SK-MEL-5 (cell line): ENCODE results near the gene C4orf33. TPM values are rescaled to one million over a fixed set of nuclear protein-coding genes. Genes with fewer than 3 reads are reported as not detected.
A peak's percentile ranks its signal among the peaks of the same experiment; 100 is the strongest.
"Not testable (repeated sequence)": the region's sequence is repeated elsewhere in the genome, so short reads cannot be mapped to it uniquely, and the experiment has no call there.

Source experiments
- DNase-seq: peaks from one replicate; pipeline ENCODE4 v3.0.0-alpha.2; 2016; ENCODE audit warnings: low read depth, low spot score
- in situ Hi-C: cut with HindIII; loops from 2 replicates; pipeline ENCODE4 v1.10.0; 2016; ENCODE audit warnings: low sequenced_read_pairs, high pct_unique_total_duplicates, low pct_unique_long_range_greater_than_20kb
- total RNA-seq: library from RNA; depleted of rRNA; stranded (reverse); fragments of >200 nt; shearing (Covaris generic); gene quantifications from 2 replicates; pipeline ENCODE4 v1.2.3, GENCODE V29; 2014

Gene C4orf33
- total RNA-seq, 1 experiment from 2014 or later: 10.1 TPM

DNA sequence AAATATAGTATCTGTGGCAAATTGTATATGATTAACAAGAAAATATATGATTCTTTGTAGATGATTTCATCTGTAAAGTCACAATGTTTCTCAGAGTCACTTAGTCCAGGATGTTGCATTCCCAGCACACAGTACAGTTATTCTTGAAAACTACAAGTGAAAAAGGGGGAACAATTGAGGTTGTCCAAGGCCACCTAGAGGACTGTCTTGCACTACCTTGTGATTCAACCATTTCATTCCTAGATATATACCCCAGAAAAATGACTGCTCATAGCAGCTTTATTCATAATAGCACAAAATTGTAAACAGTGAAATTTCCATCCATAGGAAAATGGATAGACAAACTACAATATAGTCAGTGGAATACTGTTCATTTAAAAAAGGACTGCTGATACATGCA, 16.0 kb downstream of the C4orf33 start:
- in situ Hi-C loops: no loop called here
- no peak for DNase-seq

DNA sequence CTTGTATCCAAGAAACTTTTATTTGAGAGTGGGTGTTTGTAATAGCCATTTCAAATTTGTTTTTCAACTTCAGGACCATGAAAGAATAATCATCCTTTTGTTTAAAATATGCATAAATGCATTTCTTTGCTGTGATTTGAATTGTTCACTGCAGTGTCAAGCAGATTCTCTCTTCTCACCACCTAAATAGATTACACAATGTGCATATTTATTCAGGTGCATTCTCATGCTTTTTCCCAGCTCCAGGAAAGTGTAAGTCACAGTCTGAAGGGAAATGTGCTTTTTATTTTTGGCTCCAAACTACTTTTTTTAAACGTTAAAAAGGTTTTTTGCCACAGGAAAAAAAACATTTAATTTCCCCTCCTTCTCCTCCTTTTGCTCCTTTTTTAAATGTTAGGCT, 17.5 kb downstream of the C4orf33 start:
- DNase-seq: no peak
- in situ Hi-C loops: no loop called here

DNA sequence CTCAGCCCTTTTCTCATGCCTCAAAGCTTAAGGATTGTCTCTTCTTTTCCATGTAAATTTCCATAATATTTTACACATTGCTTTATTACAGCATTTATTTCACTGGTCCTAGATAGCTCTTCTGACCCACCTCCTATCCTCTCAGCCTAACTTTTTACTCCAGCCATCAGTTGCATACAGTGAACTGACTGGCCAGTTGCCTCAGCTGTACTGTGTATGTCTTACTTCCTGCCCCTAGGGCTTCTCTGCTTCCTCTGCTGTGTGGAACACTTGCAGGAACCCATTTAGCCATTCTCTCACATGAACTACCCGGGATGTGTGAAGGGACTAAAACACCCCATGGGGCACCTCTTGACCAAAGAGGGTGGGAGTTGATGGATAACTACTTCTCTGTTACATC, 18.0 kb downstream of the C4orf33 start:
- peak; percentile 7 for DNase-seq
- in situ Hi-C loops: no loop called here

DNA sequence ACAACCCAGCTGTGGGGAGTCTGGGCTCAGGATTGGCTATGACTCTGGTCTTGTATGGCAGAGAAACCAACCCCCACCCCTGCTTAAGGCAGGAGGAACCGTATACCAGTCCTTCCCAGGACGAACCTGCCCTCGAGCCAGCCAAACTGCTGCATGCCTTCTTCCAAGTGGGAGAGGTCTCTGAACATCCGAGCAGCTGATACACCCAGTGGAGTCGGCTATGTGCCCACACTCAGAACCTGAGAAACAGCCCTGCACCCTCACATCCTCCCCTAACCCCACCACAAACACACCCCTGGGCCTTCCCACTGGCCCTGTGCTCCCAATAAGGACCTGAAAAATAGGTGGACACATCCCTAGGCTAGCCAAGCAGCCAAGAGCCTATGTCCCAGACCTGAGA, 21.8 kb downstream of the C4orf33 start:
- DNase-seq: no peak
- in situ Hi-C loops: no loop called here

DNA sequence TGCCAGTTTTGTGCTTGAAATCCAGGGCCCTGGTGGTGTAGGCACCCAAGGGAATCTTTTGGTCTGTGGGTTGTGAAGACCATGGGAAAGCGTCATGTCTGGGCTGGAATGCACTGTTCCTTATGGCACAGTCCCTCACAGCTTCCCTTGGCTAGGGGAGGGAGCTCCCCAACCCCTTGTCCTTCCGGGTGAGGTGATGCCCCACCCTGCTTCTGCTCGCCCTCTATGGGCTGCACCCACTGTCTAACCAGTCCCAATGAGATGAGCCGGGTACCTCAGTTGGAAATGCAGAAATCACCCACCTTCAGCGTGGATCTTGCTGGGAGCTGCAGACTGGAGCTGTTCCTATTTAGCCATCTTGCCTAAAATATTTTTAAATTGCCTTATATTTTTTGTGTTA, 30.7 kb downstream of the C4orf33 start:
- DNase-seq, in situ Hi-C loops: not testable (repeated sequence)

DNA sequence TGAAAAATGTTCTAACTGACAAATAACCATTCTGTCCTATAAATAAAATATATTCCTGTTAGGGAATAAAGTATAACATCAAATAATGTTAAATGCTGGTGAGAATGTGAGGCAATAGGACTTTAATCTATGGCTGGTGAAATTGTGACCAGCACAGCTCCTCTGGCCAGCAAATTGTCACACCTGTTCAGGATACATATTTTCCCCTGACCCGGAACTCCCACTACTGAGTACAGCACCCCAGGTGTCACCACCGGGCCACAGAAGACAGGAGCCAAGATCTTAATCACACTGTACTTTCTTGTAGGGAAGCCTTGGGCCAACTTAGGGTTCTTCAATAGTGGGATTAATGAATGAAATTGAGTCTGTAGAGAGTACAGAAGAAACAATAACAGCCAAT, 33.2 kb downstream of the C4orf33 start:
- in situ Hi-C loops: no loop called here
- DNase-seq: no peak

DNA sequence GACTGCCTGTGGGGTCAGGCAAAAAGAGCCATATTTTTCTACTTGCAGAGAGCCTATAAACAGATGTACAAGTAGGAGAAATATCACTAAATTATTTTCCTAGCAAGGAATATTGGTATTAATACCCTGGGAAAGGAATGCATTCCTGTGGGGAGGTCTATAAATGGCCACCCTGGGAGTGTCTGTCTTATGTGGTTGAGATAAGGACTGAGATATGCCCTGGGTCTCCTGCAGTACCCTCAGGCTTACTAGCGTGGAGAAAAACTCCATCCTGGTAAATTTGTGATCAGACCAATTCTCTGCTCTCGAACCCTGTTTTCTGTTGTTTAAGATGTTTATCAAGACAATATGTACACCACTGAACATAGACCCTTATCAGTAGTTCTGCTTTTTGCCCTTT, 35.4 kb downstream of the C4orf33 start:
- in situ Hi-C loops: no loop called here
- DNase-seq: no peak

DNA sequence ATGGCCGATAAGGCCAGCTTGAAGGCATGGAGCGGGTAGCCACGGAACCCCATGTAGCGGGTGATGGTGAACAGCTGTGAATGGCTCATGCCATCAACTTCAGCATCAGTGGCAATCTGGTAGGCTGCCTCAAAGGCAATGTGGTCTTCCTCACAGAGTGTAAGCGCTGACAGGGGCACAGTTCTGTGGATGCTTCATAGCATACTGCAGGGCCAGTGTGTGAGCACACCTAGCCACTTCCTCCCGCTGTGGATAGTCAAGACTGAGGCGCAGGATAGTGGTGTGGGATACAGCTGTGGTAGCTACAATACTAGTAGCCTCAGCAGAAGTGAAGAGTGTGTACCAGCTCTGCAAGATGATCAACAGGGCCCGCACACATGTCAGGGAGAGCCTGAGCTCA, 40.5 kb downstream of the C4orf33 start:
- DNase-seq: no peak
- in situ Hi-C loops: no loop called here

DNA sequence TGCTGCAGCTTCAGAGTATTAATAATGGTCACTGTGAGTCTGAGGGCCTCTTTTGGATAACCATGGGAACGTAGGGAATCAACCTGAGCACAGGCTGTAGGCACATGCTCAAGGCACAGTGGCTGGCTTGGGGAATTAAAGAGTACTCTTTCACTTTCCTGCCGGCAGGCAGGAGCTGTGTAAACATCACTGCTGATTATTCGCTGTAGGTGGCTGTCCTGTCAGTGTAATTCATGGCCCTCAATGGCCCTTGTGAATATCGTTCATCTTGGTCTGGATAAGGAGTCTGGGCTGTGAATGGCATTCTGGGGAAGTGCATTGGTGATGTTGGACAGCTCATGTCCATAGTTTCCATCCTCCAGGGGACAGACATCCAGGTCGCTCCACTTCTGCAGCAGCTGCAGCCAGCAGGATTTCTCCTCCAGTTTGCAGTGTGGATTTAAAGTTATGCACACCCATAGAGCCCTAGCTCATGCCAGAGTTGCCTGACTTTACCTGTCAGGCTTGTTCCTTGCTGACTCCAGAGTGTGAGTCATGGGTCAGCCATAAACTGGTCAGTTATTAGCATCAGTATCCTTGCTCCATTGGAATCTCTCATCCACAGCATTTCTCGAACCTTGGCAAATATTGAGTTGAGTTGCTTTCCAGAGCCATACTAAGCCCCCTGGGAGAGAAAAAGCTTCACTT, 43.0 kb downstream of the C4orf33 start:
- in situ Hi-C loops: no loop called here
- no peak for DNase-seq

DNA sequence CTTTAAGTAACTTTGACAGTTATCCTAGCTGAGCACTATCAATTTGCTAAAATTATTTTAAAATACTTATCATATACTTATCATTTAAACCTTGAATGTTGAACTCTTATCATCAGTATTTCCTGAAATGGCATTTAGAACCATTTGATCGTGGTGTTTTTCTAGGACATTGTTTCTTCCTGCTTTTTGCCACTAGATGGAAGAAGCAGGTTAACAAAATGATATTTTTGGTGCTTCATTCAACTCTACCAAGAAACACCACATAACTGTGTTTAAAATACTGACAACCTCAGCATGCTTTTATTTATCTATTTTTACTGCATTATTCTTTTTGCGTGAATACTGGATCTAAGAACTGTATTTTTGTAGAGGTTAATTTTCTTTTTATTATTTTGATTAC, 44.6 kb downstream of the C4orf33 start:
- DNase-seq: no peak
- in situ Hi-C loops: no loop called here

DNA sequence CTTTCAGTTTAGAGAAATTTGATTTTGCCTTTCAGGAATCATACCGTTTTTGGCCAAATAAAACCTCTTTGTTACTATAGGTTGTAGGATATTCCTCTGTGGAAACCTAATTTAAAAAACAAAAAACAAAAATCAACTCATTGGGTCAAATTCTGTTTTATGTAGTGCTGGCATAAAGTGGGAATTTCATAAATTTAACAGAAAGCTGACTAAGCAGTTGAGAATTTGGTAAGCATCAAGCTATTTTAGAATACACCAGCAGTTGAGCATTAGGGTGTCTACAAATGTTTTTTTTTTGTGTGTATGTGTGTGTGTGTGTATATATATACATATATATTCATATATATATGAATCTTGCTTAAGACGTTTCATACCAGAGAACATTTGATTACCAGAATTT, 47.4 kb downstream of the C4orf33 start:
- no peak for DNase-seq
- in situ Hi-C loops: no loop called here

DNA sequence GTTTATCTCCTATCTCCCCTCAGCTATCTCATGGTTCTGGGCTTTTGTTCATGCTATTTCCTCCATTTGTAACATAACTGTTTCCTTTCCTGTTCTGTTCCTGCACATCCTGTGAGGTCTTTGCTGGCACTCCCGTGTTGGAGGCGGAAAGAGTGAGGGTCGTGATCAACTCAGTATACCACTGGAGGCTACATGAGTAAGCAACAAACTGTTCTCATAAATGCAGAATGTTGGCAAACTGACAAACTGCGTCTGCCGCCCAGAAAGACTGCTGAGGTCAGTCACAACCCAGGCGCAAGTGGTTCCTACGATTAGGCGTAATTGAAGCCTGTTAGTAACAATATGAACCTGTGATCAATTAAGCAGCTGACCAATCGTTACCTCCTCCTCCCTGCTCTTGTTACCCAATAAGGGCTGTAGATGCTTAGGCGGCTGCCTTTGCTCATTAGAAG, 48.8 kb downstream of the C4orf33 start:
- in situ Hi-C loops: no loop called here
- DNase-seq: no peak

DNA sequence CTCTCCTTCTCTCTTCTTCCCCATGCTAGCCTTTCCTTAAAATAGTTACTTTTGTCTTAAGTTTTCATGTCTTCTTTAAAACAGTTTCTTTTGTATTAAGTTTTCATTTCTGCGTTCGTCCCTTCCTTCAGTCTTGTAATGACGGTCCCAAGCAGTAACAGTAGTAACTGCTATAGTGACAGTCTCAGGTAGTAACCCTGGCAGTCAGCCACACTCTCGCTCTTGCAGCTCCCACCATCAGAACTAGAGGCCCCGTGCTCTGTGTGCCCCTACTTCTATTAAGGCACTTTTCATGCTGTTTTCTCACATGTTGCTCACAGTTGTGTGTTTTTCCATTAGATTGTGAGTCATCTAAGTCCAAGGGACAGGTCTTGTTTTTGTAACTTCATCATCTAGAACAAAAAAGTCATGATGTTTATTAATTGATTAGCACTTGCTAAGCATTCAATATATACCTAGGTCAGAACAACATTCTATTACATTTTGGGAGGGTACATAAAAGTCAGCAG, 49.3 kb downstream of the C4orf33 start:
- in situ Hi-C loops: no loop called here
- DNase-seq: no peak

DNA sequence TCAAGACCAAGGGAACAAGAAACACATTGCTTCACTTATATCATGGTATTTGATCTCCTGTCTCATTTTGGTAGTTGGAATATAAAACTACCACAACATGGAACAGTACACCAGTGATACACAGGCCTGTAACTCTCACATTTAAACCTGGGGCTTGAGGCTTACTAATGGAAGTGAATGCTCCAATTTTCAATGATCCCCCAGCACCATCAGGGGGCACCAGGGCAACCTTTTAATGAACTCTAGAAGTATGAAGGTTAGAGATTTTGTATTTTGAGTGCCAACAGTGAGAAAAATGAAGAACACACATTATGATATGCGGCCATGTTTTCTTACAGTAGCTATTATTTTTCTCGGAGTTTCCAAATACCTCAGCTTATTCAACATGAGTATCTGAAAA, 50.7 kb downstream of the C4orf33 start:
- DNase-seq: no peak
- in situ Hi-C loops: no loop called here

DNA sequence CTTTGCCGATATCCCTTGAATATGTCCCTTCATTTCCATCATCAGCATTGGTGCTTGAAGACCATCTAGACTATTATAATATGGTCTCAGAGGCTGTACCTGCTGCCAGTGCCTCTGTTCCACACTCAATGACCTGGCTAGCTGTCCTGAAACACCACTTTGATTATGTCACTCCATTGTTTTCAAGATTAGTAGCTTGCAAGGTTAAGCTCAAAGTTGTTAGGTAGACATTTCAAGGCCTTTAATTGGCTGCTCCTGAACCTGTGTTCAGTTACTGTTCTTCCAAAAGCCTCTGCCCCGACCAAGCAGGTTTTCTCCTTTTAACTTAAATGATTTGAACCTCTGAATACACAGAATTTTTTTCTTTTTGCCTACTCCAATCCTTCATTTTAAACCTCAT, 52.9 kb downstream of the C4orf33 start:
- in situ Hi-C loops: no loop called here
- no peak for DNase-seq

DNA sequence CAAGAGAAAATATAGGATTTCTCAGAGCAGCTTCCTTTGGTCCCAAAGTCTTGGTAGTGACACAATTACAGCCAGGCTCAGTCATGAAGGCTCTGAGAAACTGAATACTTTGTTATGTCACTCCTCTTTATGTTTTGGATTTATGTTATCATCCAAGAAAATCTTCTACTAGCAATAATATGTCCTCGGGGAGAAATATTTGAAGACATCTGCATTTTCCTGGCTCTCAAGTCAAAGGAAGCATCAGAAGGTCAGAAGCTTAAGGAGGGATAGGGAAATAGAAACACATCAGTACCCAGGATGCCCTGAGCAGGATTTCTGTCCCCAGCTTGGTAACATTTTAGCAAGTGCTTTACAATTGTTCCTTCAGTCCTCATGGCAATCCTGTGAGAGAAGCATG, 54.0 kb downstream of the C4orf33 start:
- no peak for DNase-seq
- in situ Hi-C loops: no loop called here

DNA sequence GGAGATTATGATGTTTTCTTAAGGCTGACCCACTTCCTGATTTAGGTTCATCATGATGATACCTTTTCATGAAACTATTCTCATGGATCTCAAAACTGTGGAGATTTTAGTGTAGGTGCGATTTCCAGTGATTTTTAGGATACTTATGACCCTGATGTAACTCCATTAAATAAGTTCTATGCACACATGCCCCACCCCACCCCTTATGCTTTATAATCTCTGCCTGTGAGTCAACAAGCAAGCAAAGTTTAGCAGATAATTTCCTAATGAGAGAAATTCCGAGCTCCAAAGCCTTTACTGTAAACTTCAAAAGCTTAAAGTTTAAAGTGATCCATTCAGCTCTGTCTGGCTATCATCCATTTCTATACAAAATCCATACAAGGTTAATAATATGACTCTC, 56.4 kb downstream of the C4orf33 start:
- in situ Hi-C loops: no loop called here
- no peak for DNase-seq

DNA sequence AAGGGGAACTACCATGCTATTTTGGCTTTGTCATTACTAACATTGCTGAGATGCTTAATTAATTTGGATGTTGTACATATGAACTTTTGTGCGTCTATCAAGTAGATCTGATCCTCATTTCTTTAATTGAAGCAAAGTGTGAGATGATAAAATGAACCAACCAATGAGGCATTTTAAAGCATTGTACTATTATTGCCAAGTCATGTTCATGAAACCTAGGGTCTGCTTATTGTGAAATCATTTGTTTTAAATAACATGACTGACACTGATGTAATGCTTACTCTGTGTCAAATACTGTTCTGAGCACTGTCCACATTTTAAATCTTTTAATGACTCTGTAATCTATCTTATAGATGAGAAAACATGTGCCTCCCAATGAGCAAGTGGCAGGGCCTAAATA, 57.7 kb downstream of the C4orf33 start:
- in situ Hi-C loops: no loop called here
- no peak for DNase-seq

DNA sequence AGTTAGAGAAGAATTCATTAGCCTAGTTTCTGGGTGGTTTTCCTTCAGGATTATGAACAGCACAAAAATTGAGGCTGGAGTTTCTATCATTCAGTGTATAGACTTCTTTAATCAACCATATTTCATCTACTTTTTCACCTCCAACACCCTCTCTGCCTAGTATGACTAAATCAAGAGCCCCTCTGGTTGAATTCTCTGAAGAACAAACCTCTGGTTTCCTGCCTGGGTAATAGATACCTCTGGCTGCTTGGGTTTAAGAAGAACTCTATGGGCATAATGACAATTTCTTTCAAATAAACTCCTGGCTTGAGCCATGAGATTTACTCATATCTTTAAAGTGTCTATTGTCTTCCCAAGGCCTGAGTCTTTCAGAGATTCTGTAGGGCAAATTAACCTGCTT, 66.5 kb downstream of the C4orf33 start:
- in situ Hi-C loops: no loop called here

DNA sequence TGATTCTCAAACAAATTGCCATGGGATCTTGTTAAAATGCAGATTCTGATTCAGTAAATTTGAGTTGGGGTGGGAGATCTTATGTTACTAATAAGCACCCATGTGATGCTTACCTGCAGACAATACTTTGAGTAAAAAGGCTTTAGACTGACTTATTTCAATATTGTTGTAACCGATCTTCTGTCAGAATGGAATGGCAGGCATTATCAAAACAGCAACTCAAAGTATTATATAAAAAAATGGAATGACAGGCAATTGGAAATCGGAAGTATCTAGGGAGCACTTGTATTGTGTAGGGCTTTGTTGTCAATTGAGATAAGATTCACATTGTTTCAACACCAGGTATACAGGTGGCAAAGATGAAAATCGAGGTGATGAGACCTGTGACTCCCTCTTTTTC, 67.5 kb downstream of the C4orf33 start:
- DNase-seq: no peak
- in situ Hi-C loops: no loop called here

More for the DNA sequence above, 66.5 kb downstream of the C4orf33 start:
- DNase-seq: no peak
